HCT116 (cell line): ENCODE results near the gene THAP5. TPM values are rescaled to one million over a fixed set of nuclear protein-coding genes. Genes with fewer than 3 reads are reported as not detected.

Experiments
- ATAC-seq: fragments of 200-7000 bp; cut with Tn5 transposase; 2 replicates; pipeline ENCODE4 v1.9.1; 2020; ENCODE audit warnings: mild to moderate bottlenecking, moderate library complexity
- BruUV-seq: library from RNA; stranded (reverse); fragments of 400-500 nt; replicated peaks from 2 replicates; lab custom pipeline; 2021; lab: Mats Ljungman, UMichigan
- CTCF ChIA-PET: fragments of 300-600 bp; sonication (Branson Sonifier 250); formaldehyde crosslinking; loops from one replicate; lab custom pipeline; 2021; ENCODE audit warnings: antibody characterized with exemption; lab: Charles Lee
- POLR2A ChIA-PET: fragments of 300-600, 350-600 bp; sonication (Branson Sonifier 250); formaldehyde crosslinking; loops from one replicate; lab custom pipeline; 2021; ENCODE audit warnings: antibody characterized with exemption; lab: Charles Lee
- RAD21 ChIA-PET, 2 experiments: fragments of 300-600 bp; sonication (Branson Sonifier 250); formaldehyde crosslinking; loops; one replicate each; lab custom pipeline; 2023; ENCODE audit warnings: low total read pairs in 2 of 2; ENCODE audit not compliant: uncharacterized antibody in 2 of 2, unreplicated experiment in 2 of 2, low non-redundant PET in 1 of 2; lab: Charles Lee
- DNase-seq: peaks from one replicate; pipeline ENCODE4 v3.0.0-alpha.2; 2010; ENCODE audit warnings: low read depth, low spot score
- H2AFZ ChIP-seq: fragments of 200-600 bp; shearing (Covaris generic), sonication (generic); 2 replicates; pipeline ENCODE4 v1.6.1; 2017; ENCODE audit warnings: low read depth, mixed run types, mixed read lengths, antibody characterized with exemption, low read length; ENCODE audit not compliant: poor library complexity, severe bottlenecking
- H3K27ac ChIP-seq: 2 replicates; pipeline ENCODE4 v1.5.1; 2012; ENCODE audit warnings: low read depth, low read length
- H3K27me3 ChIP-seq: fragments of 200-600 bp; sonication (generic); 2 replicates; pipeline ENCODE4 v1.6.1; 2016; ENCODE audit warnings: mixed run types, low read length, mixed read lengths; ENCODE audit not compliant: insufficient read depth
- H3K36me3 ChIP-seq, 2 experiments: fragments of 200-500 bp in 1 of 2; fragments of 200-600 bp in 1 of 2; sonication (Bioruptor generic) in 1 of 2; sonication (generic) in 1 of 2; 2 replicates each; pipeline versions ENCODE4 v1.5.1 to v1.6.1; 2014 to 2016; ENCODE audit warnings: low read length in 2 of 2, inconsistent platforms in 1 of 2, mixed read lengths in 1 of 2, mixed run types in 1 of 2; ENCODE audit not compliant: insufficient read depth in 2 of 2, control insufficient read depth in 1 of 2
- H3K4me1 ChIP-seq, 2 experiments: fragments of 200-600 bp in 1 of 2; sonication (generic) in 1 of 2; 2 replicates each; pipeline versions ENCODE4 v1.5.1 to v1.6.1; 2012 to 2017; ENCODE audit warnings: low read length in 2 of 2, inconsistent platforms in 1 of 2, mild to moderate bottlenecking in 1 of 2, mixed read lengths in 1 of 2, mixed run types in 1 of 2, moderate library complexity in 1 of 2; ENCODE audit not compliant: insufficient read depth in 2 of 2, control insufficient read depth in 1 of 2
- H3K4me2 ChIP-seq: fragments of 200-600 bp; sonication (generic); 2 replicates; pipeline ENCODE4 v1.6.1; 2017; ENCODE audit warnings: mixed run types, low read length, mixed read lengths
- H3K4me3 ChIP-seq, 2 experiments: fragments of 200-600 bp in 1 of 2; sonication (generic) in 1 of 2; replicated peaks in 1 of 2; 2 replicates each; pipeline ENCODE4 v1.5.1; 2011 to 2016; ENCODE audit warnings: low read length in 2 of 2, control low read depth in 1 of 2, low read depth in 1 of 2, mild to moderate bottlenecking in 1 of 2, mixed read lengths in 1 of 2, mixed run types in 1 of 2
- H3K79me2 ChIP-seq: fragments of 200-600 bp; sonication (generic); 2 replicates; pipeline ENCODE4 v1.6.1; 2017; ENCODE audit warnings: mild to moderate bottlenecking, mixed run types, low read length, moderate library complexity, mixed read lengths; ENCODE audit not compliant: insufficient read depth
- H3K9ac ChIP-seq: fragments of 200-600 bp; sonication (generic); 2 replicates; pipeline ENCODE4 v1.6.1; 2016; ENCODE audit warnings: low read length, mixed read lengths
- H3K9me2 ChIP-seq: fragments of 200-600 bp; sonication (generic), shearing (Covaris generic); 2 replicates; pipeline ENCODE4 v1.6.1; 2017; ENCODE audit warnings: mixed run types, mild to moderate bottlenecking, moderate library complexity; ENCODE audit not compliant: insufficient read depth
- H3K9me3 ChIP-seq, 2 experiments: fragments of 200-500 bp in 1 of 2; fragments of 200-600 bp in 1 of 2; sonication (Bioruptor generic) in 1 of 2; sonication (generic) in 1 of 2; 2 replicates each; pipeline ENCODE4 v1.6.1; 2014 to 2017; ENCODE audit warnings: low read length in 2 of 2, mixed read lengths in 2 of 2, inconsistent platforms in 1 of 2, low read depth in 1 of 2, mild to moderate bottlenecking in 1 of 2, mixed run types in 1 of 2, moderate library complexity in 1 of 2; ENCODE audit not compliant: control insufficient read depth in 1 of 2, insufficient read depth in 1 of 2
- H4K20me1 ChIP-seq: fragments of 200-600 bp; sonication (generic), shearing (Covaris generic); 2 replicates; pipeline ENCODE4 v1.6.1; 2017; ENCODE audit warnings: mixed run types, mild to moderate bottlenecking, moderate library complexity; ENCODE audit not compliant: insufficient read depth
- CTCF ChIP-seq, 3 experiments: fragments of 200-600 bp in 1 of 3; sonication (generic) in 1 of 3; IDR thresholded peaks in 2 of 3; conservative IDR thresholded peaks in 1 of 3; 2 replicates each; pipeline ENCODE4 v1.5.1; 2012 to 2017; ENCODE audit warnings: low read depth in 2 of 3, low read length in 2 of 3, antibody characterized with exemption in 1 of 3, borderline replicate concordance in 1 of 3, control low read depth in 1 of 3, mild to moderate bottlenecking in 1 of 3, mixed read lengths in 1 of 3, mixed run types in 1 of 3, moderate library complexity in 1 of 3; ENCODE audit not compliant: insufficient read depth in 1 of 3
- EZH2phosphoT487 ChIP-seq: fragments of 200-600 bp; IDR thresholded peaks from 2 replicates; pipeline ENCODE4 v1.6.1; 2018; ENCODE audit warnings: antibody characterized with exemption, borderline replicate concordance
- JUND ChIP-seq: IDR thresholded peaks from 2 replicates; pipeline ENCODE4 v1.6.1; 2012
- POLR2A ChIP-seq: IDR thresholded peaks from 2 replicates; pipeline ENCODE4 v1.7.0; 2011; ENCODE audit warnings: borderline replicate concordance; ENCODE audit not compliant: insufficient read depth, insufficient read length; ENCODE audit errors: extremely low read depth
- POLR2AphosphoS5 ChIP-seq: IDR thresholded peaks from 2 replicates; pipeline ENCODE4 v1.6.1; 2011; ENCODE audit warnings: mild to moderate bottlenecking, low read depth, low read length, moderate library complexity
- REST ChIP-seq: IDR thresholded peaks from 2 replicates; pipeline ENCODE4 v1.6.1; 2012; ENCODE audit warnings: low read depth
- SIN3A ChIP-seq: IDR thresholded peaks from 2 replicates; pipeline ENCODE4 v1.6.1; 2012; ENCODE audit warnings: low read depth
- SP1 ChIP-seq: IDR thresholded peaks from 2 replicates; pipeline ENCODE4 v1.6.1; 2012; ENCODE audit warnings: low read depth
- intact Hi-C: fragments of 100-400 bp; cut with micrococcal nuclease; formaldehyde crosslinking; loops from 2 replicates; pipeline ENCODE4 v1.10.0; 2022
- total RNA-seq: library from RNA; stranded (reverse); gene quantifications from one replicate; pipeline ENCODE4 v1.2.1, GENCODE V29; 2021; ENCODE audit not compliant: unreplicated experiment

THAP5 gene
- total RNA-seq, 1 experiment from 2014 or later: 29.3 TPM

- TF ChIP-seq POLR2A: no peak
- no peak for TF ChIP-seq EZH2phosphoT487
- no peak for TF ChIP-seq JUND
- TF ChIP-seq, all 23 proteins: peak for 0
Measured at GRCh38 chr7:108611268-108611667, 41.8 kb upstream of the THAP5 start (continued).

- BruUV-seq: no TSS peak
- TF ChIP-seq POLR2AphosphoS5 (no peak), SIN3A (no peak), SP1 (no peak), EZH2phosphoT487 (no peak), CTCF (IDR thresholded peaks at IDR 0.05 in 2 of 3, conservative IDR thresholded peaks at IDR 0.05 in 1 of 3; ENCODE audit: borderline replicate concordance in 1 of 3, insufficient read depth in 1 of 3, low read depth in 2 of 3, low read length in 2 of 3) (no peak), REST (no peak)
Measured at GRCh38 chr7:108609643-108610042, 40.1 kb upstream of the THAP5 start.

More at GRCh38 chr7:108609643-108610042, 40.1 kb upstream of the THAP5 start:
- H3K4me2 ChIP-seq: no peak overlapping the region
- RAD21 ChIA-PET: no interaction called here
- no peaks in the 10 kb centered on the region for H3K9me3 ChIP-seq
- H3K36me3 ChIP-seq: no peaks in the 10 kb centered on the region
- ATAC-seq (no peak), DNase-seq (no peak)
- H4K20me1 ChIP-seq: no peaks in the 10 kb centered on the region
- POLR2A ChIA-PET: no interaction called here
- H3K9me2 ChIP-seq: no peaks in the 10 kb centered on the region
- H3K79me2 ChIP-seq: no peaks in the 10 kb centered on the region
- no peaks in the 10 kb centered on the region for H3K4me1 ChIP-seq
- intact Hi-C loops: loop anchor here (5.0 to 10.0 kb wide), 3 partner anchors 483 to 1835 kb away; no protein-coding TSS in a partner anchor
- no peak overlapping the region for H3K4me3 ChIP-seq
- H3K9ac ChIP-seq: no peak overlapping the region
- no peak overlapping the region for H2AFZ ChIP-seq
- H3K27ac ChIP-seq: no peak overlapping the region
- CTCF ChIA-PET: no interaction called here
- no peaks in the 10 kb centered on the region for H3K27me3 ChIP-seq
